Measurements from ENCODE around the gene HNRNPUL1. TPM values are rescaled to one million over a fixed set of nuclear protein-coding genes. Genes with fewer than 3 reads are reported as not detected.
"Not testable (repeated sequence)": the region's sequence is repeated elsewhere in the genome, so short reads cannot be mapped to it uniquely, and the experiment has no call there.

HNRNPUL1 gene
- total RNA-seq: 161 TPM

DNA sequence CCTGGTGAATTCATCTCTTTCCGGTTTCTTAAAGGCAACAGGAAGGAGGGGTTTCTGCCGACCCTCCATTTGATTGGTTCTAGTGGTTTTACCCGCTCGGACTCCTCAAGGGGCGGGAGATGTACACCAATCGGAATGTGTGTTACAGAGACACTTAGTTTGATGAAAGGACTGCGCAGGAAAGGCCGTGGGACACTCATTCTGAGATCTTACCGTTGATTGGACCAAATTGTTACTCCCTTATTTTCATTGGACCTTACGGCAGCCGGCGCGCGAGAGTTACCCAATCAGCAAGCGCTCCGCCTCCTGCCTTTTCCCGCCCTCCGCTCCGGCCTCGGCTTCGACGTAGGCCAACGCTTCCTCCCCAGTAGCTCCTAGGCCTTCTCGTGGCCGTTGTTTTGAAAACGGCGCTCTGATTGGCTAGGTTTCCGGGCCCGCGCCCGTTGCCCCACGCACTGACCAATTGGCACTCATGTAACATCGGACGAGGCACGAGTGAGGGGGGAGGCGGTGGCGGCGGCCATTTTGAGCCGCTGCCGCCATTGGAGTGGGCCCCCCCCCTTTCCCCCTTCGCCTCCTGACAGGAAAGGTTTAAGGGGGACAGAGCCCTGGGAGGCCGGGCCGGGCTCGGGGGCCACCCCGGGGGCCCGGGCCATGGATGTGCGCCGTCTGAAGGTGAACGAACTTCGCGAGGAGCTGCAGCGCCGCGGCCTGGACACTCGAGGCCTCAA, at the start of gene HNRNPUL1:
HNRNPUL1 (plus strand) TSS at position 523 of the 731 bp plus-strand sequence; CDS start at position 655, 132 bp downstream.
- DNase-seq (ENCODE audit: low spot score): peak; percentile 100

- no peak for DNase-seq (ENCODE audit: low spot score)
Measured at GRCh38 chr19:41217741-41218140, 46.4 kb upstream of the HNRNPUL1 start.

DNA sequence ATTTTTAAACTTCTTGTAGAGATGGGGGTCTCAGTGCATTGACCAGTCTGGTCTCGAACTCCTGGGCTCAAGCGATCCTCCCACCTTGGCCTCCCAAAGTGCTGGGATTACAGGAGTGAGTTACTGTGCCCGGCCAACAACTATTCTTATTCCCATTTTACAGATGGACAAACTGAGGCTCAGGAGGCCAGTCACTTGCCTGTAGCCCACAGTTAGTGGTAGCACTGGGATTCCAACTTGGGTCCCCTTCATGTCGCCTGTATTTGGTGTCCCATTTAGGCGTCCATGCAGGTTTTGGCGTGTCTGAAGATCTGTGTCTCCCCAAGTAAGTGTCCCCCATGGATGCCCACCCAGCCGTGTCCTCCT, 45.9 kb upstream of the HNRNPUL1 start:
- DNase-seq (ENCODE audit: low spot score): no peak

GRCh38 chr19:41218615-41219507, 45.3 kb upstream of the HNRNPUL1 start, which contains the start of gene AXL:
AXL (plus strand) TSS chr19:41219223; CDS start chr19:41219393, 170 bp downstream.
- peak; percentile 77 for DNase-seq (ENCODE audit: low spot score)

GRCh38 chr19:41219924-41220567, 44.1 kb upstream of the HNRNPUL1 start:
- DNase-seq (ENCODE audit: low spot score): no peak

- no peak for DNase-seq (ENCODE audit: low spot score)
Measured at GRCh38 chr19:41220811-41221210, 43.4 kb upstream of the HNRNPUL1 start.

GRCh38 chr19:41221514-41222205, 42.5 kb upstream of the HNRNPUL1 start:
- no peak for DNase-seq (ENCODE audit: low spot score)

- no peak for DNase-seq (ENCODE audit: low spot score)
Measured at GRCh38 chr19:41222240-41222639, 41.9 kb upstream of the HNRNPUL1 start.

DNA sequence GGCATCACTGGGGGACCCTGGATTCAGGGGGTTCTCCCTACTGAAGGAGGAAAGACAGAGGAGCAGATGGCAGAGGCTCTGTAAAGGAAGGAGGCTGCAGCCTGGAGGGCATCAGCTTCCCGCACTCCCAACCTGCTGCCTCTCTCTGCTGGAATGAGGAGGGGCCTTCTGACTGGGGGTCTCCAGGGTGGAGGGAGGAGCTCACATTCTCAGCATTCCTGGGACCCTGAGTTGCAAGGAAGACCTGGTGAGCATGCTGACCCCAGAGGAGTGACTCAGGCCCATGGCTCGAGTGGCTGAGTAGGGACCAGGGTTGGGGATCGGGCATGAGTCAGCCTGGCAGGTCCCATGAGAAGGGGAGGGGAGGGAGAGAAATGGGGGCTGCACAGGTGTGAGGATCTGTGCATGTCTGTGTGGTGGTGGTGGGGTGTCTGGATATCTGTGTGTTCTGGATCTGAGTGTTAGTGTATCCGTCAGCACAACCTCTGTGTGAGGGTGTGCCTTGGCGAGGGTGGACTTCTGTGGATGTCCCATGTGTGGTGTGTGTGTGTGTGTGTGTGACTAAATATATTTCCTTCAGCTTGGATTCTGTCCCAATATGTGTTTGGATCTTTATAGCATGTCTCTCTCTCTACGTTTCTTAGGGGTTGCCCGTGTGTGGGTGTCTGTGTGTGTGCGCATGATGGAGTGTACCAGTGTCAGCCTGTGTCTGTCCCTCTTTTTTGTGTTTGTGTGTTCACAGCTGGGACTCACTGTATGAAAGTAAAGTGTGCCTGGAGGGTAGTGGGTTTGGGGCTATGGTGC, 40.5 kb upstream of the HNRNPUL1 start:
- no peak for DNase-seq (ENCODE audit: low spot score)

DNA sequence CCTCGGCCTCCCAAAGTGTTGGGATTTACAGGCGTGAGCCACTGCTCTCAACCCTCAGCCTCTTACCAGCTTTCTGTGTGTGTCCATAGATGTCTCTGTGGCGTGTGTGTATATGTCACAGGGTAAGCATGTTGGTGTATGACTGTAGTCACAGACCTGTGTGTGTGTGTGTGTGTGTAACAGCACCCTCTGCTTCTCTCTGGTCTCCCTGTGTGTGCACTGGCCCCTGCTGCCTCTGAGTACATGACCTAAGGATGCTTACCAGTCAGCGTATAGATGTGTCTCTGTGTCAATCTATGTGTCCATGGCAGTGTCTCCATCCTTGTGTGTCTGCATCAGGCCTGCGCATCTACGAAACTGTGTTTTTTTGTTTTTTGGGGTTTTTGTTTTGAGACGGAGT, 39.5 kb upstream of the HNRNPUL1 start:
- no peak for DNase-seq (ENCODE audit: low spot score)

- DNase-seq (ENCODE audit: low spot score): peak; percentile 48
Measured at GRCh38 chr19:41225238-41226052, 38.7 kb upstream of the HNRNPUL1 start.

DNA sequence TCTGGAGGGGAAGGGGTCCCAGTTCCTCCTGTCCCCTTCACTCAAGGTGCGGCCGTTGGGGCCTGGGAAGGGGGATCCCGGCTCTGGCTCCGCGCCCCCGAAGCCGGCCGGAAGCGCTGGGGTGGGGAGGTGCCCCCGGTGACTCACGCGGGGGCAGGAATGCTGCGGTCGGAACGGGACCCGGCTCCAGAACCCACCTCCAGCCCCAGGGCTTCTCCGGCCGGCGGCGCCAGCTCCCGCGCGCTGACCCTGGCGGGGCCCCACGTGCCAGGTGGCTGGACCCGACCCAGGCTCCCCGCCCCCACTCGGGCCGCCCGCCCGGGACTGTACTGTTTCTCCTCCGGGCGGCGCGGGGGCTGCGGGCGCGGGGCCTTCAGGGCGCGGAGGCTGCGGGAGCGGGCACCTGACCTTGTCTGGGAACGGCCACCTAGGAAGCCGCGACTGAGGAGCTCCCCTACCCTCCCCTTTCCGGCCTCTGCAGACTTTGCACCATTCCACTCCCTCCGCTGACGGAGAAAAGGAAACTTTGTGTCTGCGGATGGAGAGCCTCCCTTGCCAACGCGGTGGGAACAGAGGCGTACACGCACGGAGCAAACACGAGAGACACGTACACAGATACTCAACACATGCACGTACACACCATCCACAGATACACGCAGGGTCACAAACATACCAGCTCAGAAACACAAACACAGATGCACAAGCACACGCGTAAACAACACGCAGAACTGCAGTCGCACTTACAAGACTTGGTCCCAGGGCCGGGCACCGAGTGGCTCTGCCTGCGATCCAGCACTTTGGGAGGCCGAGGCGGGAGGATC, 37.9 kb upstream of the HNRNPUL1 start:
- DNase-seq (ENCODE audit: low spot score): peak; percentile 55

DNA sequence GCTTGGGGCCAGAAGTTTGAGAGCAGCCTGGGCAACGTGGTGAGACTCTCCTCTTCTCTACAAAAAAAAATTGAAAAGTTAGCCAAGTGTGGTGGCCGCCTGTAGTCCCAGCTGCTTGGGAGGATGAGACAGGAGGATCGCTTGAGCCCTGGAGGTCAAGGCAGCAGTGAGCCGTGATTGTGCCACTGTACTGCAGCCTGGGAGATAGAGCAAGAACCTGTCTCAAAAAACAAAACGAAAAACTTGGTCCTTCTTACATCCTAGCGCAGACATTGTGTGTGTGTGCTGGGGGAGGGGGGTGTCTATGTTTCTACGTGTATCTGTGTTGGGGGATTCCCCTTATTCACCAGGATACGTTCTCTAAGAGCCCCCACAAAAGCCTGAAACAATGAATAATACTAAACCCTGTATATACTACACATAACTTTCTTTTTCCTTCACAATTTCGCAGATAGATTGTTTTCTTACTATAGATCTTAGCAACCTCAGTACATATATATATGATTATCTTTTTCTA, 37.2 kb upstream of the HNRNPUL1 start:
- no peak for DNase-seq (ENCODE audit: low spot score)

DNA sequence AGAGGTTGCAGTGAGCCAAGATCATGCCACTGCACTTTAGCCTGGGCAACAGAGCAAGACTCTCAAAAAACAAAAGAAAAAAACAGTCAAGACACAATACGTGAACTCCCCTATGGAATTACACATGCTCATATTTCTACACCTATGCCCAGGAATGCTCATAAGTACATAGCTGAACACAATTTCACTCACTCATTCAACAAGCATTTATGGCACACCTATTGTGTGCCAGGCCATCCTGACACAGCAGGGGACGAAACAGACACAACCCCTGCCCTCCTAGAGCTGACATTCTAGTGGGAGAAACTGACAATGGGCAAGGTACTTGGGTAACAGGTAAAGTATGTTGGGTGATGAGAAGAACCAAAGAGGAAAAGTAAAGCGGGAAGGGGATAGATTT, 35.7 kb upstream of the HNRNPUL1 start:
- no peak for DNase-seq (ENCODE audit: low spot score)

GRCh38 chr19:41229338-41229737, 34.8 kb upstream of the HNRNPUL1 start:
- DNase-seq (ENCODE audit: low spot score): not testable (repeated sequence)

DNA sequence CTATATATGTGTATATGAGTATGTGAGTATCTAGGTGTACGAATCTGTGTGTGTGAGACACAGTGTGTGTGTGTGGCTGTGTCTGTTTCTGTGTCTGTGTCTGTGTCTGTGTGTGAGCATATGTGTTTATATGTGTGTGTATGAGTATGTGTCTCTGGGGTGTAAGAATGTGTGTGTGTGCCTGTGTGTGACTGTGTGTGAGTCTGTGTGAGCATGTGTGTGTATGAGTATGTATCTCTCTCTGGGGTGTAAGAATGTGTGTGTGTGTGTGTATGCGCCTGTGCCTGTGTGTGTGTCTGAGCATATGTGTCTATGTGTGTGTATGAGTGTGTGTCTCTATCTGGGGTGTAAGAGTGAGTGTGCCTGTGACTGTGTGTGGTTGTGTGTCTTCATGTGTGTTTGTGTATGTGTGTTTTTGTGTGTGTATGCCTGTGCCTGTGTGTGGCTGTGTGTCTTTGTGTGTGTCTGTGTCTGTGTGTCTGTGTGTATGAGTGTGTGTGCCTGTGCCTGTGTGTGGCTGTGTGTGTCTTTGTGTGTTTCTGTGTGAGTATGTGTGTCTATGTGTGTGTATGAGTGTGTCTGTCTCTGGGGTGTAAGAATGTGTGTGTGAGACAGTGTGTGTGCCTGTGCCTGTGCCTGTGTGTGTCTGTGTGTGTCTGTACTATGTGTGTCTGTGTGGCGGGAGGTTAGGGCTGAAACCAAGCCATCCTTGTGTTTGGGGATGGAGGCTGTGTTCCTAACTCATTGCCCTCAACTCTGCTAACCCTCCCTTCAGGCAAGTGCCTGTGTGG, 33.9 kb upstream of the HNRNPUL1 start:
- DNase-seq (ENCODE audit: low spot score): no peak

GRCh38 chr19:41232686-41233085, 31.5 kb upstream of the HNRNPUL1 start:
- no peak for DNase-seq (ENCODE audit: low spot score)

- DNase-seq (ENCODE audit: low spot score): peak; percentile 28
Measured at GRCh38 chr19:41233748-41234240, 30.4 kb upstream of the HNRNPUL1 start.

All from mucosa of gallbladder (tissue), 1 donor.